Activated CD8-positive, alpha-beta T cell treated with anti-CD3 and anti-CD28 coated beads for 36 hours (primary cell): ENCODE measurements around the gene ADAT3. TPM values are rescaled to one million over a fixed set of nuclear protein-coding genes. Genes with fewer than 3 reads are reported as not detected.

Source experiments
- ATAC-seq: fragments of 200-7000 bp; cut with Tn5 transposase; one replicate; pipeline ENCODE4 v1.10.0; 2021; ENCODE audit warnings: mild to moderate bottlenecking, moderate library complexity
- CTCF ChIA-PET: fragments of 350-600 bp; sonication (Branson Sonifier 250); formaldehyde crosslinking; loops from one replicate; lab custom pipeline; 2021; ENCODE audit warnings: antibody characterized with exemption; lab: Charles Lee
- POLR2A ChIA-PET: fragments of 350-600 bp; sonication (Branson Sonifier 250); formaldehyde crosslinking; loops from one replicate; lab custom pipeline; 2021; ENCODE audit warnings: antibody characterized with exemption; lab: Charles Lee
- DNase-seq: peaks from one replicate; pipeline ENCODE4 v3.0.0-alpha.2; 2020
- H3K27ac Mint-ChIP-seq: one replicate; pipeline ENCODE4 v1.8.0; 2021; ENCODE audit warnings: mild to moderate bottlenecking, mixed read lengths
- H3K27me3 Mint-ChIP-seq: one replicate; pipeline ENCODE4 v1.8.0; 2021; ENCODE audit warnings: mixed read lengths
- H3K36me3 Mint-ChIP-seq: one replicate; pipeline ENCODE4 v1.8.0; 2021; ENCODE audit warnings: low read depth, mixed read lengths
- H3K4me1 Mint-ChIP-seq: one replicate; pipeline ENCODE4 v1.8.0; 2021; ENCODE audit warnings: low read depth, mixed read lengths
- H3K4me3 Mint-ChIP-seq: one replicate; pipeline ENCODE4 v1.8.0; 2021; ENCODE audit warnings: mild to moderate bottlenecking, moderate library complexity, mixed read lengths
- H3K9me3 Mint-ChIP-seq: one replicate; pipeline ENCODE4 v1.8.0; 2021; ENCODE audit warnings: mixed read lengths
- intact Hi-C: fragments of 100-400 bp; cut with micrococcal nuclease; formaldehyde crosslinking; loops from one replicate; pipeline ENCODE4 v1.10.0; 2022
- total RNA-seq, 2 experiments: library from RNA; stranded (reverse); gene quantifications; one replicate each; pipeline ENCODE4 v1.2.3, GENCODE V29; 2021
- TF ChIP-seq, protein P1 (sequence below): fragments of 200-600 bp; IDR thresholded peaks from one replicate; pipeline ENCODE4 v1.8.0; 2022; ENCODE audit warnings: antibody characterized with exemption, mild to moderate bottlenecking

ADAT3 gene
- total RNA-seq, 2 experiments from 2014 or later: 5.3 to 6.7 TPM

DNA sequence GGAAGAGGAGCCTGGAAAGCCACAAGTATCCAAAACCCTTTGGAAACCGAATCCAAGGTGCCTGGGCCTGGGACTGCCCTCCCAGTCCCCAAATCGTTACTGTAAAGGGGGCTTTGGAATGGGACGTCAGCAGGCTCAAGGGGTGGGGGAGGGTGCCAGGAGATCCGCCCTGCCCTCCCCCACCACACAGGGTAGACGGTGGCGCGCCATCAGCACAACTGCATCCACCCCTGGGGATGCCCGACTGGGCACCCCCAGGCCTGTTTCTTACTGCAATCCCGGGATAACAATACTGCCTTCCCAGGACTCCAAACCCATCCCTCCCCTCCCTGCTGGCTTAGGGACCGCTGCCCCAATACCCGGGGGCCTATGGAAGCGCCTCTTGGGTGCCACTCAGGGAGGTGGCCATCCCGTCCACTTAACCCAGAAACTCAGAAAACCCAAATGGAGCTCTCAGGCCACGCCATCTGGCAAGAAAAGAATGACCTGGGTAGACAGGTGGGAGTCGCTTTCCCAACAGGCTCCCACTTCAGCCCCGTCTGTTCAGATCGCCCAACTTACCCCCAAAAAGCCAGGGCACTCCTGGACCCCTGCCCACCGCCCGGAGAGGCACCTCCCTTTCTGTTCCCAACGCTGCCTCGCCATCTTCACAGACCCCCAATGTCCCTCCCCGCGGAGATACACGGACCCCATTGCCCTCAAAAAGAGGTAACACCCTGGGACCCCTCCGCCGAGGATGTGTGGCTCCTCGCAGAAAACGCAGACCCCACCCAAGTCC lies 44.2 kb upstream of the ADAT3 start:
- peaks cover 11% of the 10 kb centered on the region for H3K36me3 Mint-ChIP-seq
- DNase-seq (no peak), ATAC-seq (no peak)
- POLR2A ChIA-PET: interaction anchor here (1.1 kb wide), 2 partner anchors 12 to 14 kb away, joined by 3 to 4 read pairs; no protein-coding TSS in a partner anchor
- no peaks in the 10 kb centered on the region for H3K9me3 Mint-ChIP-seq
- CTCF ChIA-PET: no interaction called here
- intact Hi-C loops: no loop called here
- H3K27ac Mint-ChIP-seq: peak overlapping the region; percentile 92
- H3K4me3 Mint-ChIP-seq: peak overlapping the region; percentile 95
- no peaks in the 10 kb centered on the region for H3K27me3 Mint-ChIP-seq
- H3K4me1 Mint-ChIP-seq: peaks cover 38% of the 10 kb centered on the region
- TF ChIP-seq, protein P1, sequence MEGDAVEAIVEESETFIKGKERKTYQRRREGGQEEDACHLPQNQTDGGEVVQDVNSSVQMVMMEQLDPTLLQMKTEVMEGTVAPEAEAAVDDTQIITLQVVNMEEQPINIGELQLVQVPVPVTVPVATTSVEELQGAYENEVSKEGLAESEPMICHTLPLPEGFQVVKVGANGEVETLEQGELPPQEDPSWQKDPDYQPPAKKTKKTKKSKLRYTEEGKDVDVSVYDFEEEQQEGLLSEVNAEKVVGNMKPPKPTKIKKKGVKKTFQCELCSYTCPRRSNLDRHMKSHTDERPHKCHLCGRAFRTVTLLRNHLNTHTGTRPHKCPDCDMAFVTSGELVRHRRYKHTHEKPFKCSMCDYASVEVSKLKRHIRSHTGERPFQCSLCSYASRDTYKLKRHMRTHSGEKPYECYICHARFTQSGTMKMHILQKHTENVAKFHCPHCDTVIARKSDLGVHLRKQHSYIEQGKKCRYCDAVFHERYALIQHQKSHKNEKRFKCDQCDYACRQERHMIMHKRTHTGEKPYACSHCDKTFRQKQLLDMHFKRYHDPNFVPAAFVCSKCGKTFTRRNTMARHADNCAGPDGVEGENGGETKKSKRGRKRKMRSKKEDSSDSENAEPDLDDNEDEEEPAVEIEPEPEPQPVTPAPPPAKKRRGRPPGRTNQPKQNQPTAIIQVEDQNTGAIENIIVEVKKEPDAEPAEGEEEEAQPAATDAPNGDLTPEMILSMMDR: no peak

DNA sequence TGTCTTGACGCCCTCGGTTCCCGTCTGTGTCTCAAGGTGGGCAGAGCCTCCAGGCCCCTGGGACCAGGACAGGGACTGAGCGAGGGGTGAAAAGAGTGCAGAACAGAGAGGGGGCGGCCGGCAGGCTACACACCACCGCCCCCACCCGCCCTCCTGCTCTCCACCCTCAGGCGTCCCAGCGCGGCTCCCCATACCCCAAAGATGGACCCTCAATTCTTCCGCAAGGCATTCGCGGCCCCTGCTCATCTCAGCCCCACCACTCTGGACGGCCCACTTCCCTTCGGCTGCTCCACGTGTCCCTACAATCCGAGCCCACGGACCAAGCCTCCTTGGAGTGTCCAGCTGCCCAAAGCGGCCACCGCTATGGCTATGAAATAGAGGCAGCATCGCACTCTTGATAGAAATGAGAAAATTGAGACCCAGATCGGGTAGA lies 43.6 kb upstream of the ADAT3 start:
- Mint-ChIP-seq H3K4me3 (peak overlapping the region; percentile 95), H3K27ac (peak overlapping the region; percentile 92), H3K4me1 (peaks cover 38% of the 10 kb centered on the region), H3K36me3 (peaks cover 11% of the 10 kb centered on the region), H3K9me3 (no peaks in the 10 kb centered on the region), H3K27me3 (no peaks in the 10 kb centered on the region)
- CTCF ChIA-PET: no interaction called here
- intact Hi-C loops: no loop called here
- POLR2A ChIA-PET: no interaction called here
- ATAC-seq (no peak), DNase-seq (no peak)
- TF ChIP-seq, protein P1: no peak

GRCh38 chr19:1862068-1862423 lies 43.2 kb upstream of the ADAT3 start:
- intact Hi-C loops: no loop called here
- H3K27me3 Mint-ChIP-seq: no peaks in the 10 kb centered on the region
- ATAC-seq (no peak), DNase-seq (no peak)
- peaks cover 11% of the 10 kb centered on the region for H3K36me3 Mint-ChIP-seq
- CTCF ChIA-PET: no interaction called here
- H3K4me1 Mint-ChIP-seq: peaks cover 40% of the 10 kb centered on the region
- POLR2A ChIA-PET: no interaction called here
- TF ChIP-seq, protein P1: no peak
- no peaks in the 10 kb centered on the region for H3K9me3 Mint-ChIP-seq
- peak overlapping the region; percentile 92 for H3K27ac Mint-ChIP-seq
- H3K4me3 Mint-ChIP-seq: peak overlapping the region; percentile 95

GRCh38 chr19:1862424-1863327 lies 42.5 kb upstream of the ADAT3 start:
- peak overlapping the region; percentile 95 for H3K4me3 Mint-ChIP-seq
- intact Hi-C loops: no loop called here
- H3K27me3 Mint-ChIP-seq: no peaks in the 10 kb centered on the region
- H3K4me1 Mint-ChIP-seq: peaks cover 38% of the 10 kb centered on the region
- TF ChIP-seq, protein P1: no peak
- ChIA-PET POLR2A (no interaction called here), CTCF (no interaction called here)
- peak; percentile 61 for DNase-seq
- peaks cover 11% of the 10 kb centered on the region for H3K36me3 Mint-ChIP-seq
- H3K9me3 Mint-ChIP-seq: no peaks in the 10 kb centered on the region
- no peak for ATAC-seq
- peak overlapping the region; percentile 92 for H3K27ac Mint-ChIP-seq

DNA sequence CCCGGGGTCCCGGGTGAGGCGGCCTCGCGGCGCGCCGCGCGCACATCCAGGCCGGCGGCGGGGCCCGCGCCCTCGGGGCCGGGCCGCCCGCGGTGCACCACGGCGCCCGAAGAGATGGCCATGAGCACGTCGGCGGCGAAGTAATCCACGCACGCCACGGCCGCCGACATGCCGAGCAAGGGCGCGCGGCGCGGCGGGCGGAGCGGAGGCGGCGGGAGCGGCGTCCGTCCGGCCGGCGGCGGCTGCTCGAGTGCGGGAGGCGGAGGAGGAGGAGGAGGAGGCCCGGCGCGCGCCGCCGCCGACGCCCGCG lies 41.9 kb upstream of the ADAT3 start, which contains the start of gene KLF16:
Gene KLF16, minus strand, starts transcription at position 252 of the 310 bp plus-strand sequence. Its CDS starts 82 bp downstream, at position 170.
- TF ChIP-seq, protein P1: no peak
- POLR2A ChIA-PET: no interaction called here
- peak within 1 kb of the TSS; percentile 92 for H3K27ac Mint-ChIP-seq
- H3K27me3 Mint-ChIP-seq: no peaks in the 10 kb centered on the region
- no peak for DNase-seq
- intact Hi-C loops: no loop called here
- peak within 1 kb of the TSS; percentile 95 for H3K4me3 Mint-ChIP-seq
- H3K9me3 Mint-ChIP-seq: no peaks in the 10 kb centered on the region
- peaks cover 11% of the 10 kb centered on the region for H3K36me3 Mint-ChIP-seq
- H3K4me1 Mint-ChIP-seq: peaks cover 35% of the 10 kb centered on the region
- peak; percentile 0 for ATAC-seq
- CTCF ChIA-PET: no interaction called here
